HTERT RPE-1 (cell line): ENCODE data around the gene TLE2.
"Not testable (repeated sequence)": the region's sequence is repeated elsewhere in the genome, so short reads cannot be mapped to it uniquely, and the experiment has no call there.

Experiments
- in situ Hi-C: fragments of 300-500 bp; cut with MboI; formaldehyde crosslinking; loops from 4 replicates; pipeline ENCODE4 v1.14.3; 2020; ENCODE audit warnings: low sequenced_read_pairs

Gene TLE2

DNA sequence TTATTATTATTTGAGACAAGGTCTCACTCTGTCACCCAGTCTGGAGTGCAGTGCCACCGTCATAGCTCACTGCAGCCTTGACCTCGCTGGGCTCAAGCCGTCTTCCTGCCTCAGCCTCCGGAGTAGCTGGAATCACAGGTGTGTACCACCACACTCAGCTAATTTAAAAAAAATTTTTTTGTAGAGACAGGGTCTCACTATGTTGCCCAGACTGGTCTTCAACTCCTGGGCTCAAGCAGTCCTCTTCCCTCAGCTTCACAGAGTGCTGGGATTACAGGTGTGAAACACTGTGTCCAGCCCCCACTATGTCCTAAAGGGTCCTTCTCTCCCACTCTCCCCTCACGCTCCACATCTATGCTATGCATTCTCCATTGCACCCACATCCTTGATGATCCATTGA is 9.1 kb upstream of the TLE2 start:
- in situ Hi-C loops, result no loop called here

DNA sequence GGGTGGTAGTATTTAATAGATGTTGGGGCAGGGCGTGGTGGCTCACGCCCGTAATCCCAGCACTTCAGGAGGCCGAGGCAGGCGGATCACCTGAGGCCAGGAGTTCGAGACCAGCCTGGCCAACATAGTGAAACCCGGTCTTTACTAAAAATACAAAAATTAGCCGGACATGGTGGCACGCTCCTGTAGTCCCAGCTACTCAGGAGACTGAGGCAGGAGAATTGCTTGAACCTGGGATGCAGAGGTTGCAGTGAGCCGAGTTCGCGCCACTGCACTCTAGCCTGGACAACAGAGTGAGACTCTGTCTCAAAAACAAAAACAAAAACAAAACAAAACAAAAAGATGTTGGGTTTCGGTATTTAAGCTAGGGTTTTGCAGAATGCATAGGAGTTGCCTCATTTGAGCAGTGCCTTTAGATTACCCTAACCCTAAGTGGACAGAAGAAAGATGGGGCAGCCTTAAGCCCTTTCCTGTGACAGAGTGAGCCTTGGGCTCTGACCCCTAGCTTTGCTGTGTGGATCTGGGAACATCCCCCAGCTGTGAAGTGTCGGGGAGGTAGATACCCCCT is 8.0 kb upstream of the TLE2 start:
- in situ Hi-C loops, result not testable (repeated sequence)

DNA sequence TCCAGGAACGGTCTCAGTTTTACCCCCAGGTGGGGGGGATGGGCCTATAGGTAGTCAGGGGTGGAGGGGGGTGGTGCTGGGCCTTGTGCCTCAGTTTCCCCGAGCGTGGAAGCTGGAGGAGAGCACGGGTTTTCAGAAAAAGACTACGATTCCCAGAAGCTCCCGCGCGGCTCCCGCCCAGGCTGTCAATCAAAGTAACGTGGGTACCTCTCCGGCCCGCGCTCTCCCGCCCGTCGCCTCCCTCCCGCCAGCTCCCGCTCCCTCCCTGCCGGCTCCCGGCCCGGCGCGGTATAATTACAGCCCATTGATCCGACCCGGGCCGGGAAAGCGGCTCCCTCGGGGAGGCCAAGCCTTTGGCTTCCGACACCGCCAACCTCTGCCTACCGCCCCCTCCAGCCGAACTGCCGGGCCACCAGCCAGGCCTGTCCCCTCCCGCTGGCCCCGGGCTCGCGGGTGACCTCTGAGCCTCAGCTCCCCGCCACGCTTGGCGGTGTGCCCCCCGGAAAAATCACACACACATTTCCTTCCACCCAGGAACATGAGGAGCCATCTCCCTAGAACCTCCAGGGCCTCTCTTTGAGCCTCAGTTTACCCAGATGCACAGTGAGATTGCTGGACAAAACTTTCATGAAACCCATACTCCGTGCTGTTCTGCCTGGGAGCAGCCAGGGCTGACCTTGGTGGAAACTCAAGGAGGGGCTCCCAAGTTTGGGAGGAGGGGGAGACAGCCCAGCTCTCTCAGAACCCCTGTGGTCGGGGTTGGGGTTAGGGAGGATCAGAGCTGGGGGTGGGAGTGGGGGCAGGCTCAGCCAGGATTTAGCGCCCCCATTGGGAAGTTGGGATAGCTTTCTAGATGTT is 7.3 kb upstream of the TLE2 start:
- in situ Hi-C loops, result no loop called here

DNA sequence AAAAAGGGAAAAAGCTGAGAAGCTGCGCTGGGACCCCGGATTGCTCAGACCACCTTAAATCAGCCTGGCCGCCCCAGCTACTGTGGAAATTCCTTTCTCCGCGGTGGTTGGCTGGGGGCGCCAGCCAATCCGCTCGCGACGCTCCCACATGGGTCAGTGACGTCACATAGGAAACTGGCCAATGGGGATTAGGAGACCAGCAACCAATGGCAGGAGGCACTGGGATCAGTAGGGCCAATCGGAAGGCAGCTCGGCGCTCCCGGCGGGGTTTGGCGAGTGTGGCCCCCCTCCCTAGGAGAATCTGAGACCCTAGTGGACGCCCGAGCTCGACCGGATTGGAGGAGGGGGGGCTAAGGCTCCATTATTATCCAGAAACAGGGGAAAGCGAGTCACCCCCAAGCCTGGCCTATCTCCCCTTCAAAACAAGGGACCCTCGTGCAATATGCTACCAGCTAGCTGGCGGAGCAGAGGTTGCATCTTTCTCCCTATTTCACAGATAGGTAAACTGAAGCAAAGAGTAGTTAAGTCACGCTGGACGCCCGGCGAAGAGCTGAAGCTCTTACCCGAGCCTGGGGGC is 6.5 kb upstream of the TLE2 start:
- in situ Hi-C loops, result no loop called here

DNA sequence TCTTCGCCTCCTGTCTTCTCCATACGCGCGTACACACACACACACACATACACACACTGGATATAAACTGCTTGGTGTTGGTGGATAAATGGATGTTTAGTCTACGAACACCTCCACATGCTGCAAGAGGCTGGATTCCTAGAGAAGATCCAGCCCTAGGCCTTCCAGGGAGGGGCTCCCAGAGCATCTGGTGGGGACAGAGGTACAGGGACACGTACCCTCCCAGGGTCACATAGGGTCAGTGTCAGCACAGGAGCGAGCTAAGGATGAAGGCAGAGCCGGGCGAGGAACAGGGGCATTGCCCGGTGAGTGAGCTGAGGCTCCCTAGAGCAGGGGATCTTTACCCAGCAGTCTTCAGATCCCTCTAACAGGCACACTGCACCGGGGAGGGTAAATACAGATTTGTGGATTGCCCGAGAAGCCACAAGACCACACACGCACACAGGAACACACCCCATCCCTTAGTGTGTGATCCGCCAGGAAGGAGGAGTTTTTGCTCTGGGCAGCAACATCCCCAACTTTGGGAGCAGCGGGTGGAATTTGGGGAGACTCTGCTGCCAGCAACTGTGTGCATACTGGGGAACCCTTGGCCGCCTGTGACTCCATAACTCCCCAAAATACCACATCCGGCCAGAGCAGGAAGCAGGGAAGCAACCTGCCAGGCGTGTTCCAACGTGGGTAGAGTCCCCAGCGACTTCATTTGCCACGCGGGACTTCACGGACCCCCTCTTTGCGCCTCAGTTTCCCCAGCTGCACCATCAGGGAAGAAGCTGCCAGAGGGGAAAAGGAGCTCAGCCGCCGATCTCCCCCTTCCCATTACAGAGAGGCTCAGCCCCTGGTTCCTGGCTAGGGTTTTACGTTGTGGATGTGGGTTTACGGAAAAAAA is 5.8 kb upstream of the TLE2 start:
- in situ Hi-C loops, result no loop called here

DNA sequence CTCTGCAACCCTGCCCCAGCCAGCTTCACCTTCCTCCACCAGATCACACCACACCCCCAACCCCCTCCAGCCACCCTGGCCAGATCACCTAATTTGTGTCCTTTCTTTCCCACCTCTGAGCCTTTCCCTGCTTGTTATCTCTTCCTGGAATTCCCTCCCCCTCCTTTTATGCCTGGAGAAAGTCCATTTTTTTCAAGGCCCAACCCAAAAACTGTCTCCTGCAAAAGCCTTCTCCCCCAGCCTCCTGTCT is 5.3 kb upstream of the TLE2 start:
- in situ Hi-C loops, result no loop called here

DNA sequence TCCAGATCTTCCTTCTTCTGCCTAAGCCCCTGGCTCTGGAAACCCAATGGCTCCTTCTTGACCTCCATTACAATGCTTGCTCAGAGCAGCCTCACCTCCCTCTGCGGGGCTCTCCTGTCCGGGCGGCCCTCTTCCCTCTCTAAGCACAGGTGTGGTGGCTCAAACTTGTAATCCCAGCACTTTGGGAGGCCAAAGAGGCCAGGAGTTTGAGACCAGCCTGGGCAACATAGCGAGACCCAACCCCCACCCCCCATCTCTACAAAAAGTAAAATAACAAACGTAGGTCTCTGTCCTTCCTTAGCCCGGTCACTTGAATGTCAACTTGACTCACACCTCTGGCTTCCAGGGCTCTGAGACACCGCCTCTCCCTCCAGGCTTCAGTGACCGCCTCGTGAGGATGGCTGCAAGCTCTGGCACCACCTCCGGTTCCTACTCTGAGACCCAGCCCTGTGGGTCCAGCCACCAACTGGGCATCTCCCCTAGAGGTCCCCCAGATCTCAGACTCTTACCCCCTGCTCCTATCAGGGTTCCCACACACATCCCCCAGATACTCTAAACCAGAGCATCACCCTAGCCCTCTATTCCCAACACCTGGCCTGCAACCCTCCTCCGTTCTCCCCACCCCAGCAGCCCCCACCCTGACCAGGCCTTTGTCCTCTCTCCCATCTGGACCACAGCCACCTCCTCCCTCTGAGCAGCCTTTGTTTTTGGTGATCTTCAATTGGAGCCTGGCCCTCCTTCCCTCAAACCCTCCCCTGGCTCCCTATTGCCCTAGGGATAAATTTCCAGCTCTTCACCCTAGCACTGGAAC is 4.7 kb upstream of the TLE2 start:
- in situ Hi-C loops, result no loop called here

DNA sequence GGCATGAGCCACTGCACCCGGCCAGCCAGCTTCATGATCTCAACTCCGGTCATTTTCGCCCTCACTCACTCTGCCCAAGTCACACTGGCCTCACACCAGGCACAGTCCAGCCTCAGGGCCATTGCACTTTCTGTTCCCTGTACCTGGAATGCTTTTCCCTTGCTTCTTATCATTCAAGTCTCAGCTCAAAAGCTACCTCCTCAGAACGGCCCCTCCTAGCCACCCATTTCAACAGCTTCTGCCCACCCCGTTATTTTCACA is 2.5 kb upstream of the TLE2 start:
- in situ Hi-C loops, result no loop called here

DNA sequence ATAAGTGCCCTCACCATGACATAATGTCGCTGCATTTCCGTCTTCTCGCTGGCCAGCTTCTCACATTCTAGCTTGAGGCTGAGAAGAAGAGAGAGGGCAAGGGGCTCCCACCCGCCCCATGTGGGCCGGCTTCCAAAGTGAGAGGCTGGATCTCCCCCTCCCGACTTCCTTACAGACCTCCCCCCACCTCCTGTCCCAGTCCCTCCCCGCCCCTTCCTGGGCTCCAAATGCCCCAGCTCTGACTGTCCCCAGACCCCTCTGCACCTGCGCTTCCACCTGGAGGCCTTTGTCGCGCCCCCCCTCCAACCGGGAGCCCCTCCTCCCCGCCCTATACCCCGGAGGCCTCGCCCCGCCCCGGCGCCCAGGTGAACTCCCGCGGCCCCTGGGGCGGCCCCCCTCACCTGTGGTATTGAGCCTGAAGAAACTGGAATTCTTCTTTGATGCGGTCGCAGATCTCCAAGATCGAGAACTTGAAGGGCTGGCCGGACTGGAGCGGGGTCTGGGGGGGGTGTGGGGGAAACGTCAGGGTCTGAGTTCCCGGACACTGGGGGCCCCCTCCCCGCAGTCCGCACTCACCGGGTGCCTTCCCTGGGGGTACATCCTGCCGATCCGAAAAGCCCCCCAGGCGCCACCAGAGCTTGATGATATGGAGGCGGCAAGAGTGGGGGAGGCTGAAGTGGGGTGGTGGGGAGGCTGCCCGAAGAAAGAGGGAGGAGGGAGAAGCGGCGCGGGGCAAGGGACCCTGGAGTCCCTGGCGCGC is 595 bp downstream of the TLE2 start:
- in situ Hi-C loops, result no loop called here

DNA sequence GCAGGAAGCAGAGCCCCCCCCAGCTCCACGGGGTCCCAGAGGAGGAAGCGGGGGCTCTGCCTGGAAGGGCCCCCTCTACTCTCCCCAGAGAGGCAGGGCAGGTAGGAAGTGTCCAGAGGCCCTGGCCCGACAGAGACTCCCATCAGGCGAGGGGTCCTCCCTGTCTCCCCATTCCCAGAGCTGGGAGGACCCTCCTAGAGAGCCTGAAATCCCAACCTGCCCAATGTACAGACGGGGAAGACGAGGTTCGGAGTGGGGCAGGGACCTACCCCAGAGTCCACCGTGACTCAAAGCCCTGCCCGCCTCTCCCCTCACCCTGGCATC is 1.1 kb downstream of the TLE2 start:
- in situ Hi-C loops, result no loop called here

DNA sequence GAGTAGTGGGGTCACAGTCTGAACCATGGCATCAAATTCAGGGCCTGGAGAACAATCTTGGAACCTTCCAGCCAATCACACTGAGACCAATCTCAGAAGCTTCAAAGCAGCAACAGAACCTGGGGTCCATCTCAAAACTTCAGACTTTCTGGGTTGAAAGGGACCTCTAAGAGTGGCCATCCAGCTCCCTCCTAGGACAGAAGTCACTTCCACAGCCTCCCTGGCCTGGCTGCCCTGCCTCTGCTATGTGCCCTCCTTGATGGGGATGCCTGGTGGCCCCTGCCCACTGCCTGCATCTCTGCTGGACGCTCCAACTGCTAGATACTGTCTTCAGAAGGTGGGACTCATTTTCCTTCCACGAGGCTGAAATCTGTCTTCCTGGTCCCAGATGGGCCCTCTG is 1.8 kb downstream of the TLE2 start:
- in situ Hi-C loops, result no loop called here

DNA sequence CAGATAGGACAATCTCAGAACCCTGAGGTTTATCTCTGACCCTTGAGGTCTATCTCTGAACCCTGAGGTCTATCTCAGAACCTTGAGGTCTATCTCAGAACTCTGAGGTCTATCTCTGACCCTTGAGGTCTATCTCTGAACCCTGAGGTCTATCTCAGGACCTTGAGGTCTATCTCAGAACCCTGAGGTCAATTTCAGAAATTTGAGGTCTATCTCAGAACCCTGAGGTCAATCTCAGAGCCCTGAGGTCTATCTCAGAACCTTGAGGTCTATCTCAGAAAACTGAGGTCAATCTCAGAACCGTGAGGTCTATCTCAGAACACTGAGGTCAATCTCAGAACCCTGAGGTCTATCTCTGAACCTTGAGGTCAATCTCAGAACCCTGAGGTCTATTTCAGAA is 2.3 kb downstream of the TLE2 start:
- in situ Hi-C loops, result no loop called here

DNA sequence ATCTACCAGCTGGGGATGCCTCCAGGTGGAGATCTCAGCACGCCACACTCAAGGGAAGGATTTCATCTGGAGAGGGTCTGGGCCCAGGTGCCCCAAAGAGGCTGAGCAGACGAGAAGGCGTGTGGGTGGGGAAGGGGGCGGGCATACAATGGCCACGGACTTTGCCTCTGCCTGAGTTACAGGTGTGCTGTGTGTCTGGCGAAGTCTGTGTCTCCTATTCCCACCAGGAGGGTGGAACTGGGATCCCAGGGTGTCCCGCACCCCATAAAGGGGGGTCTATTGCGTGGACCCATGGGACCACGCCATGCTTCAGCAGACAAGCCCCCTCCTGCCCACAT is 3.6 kb downstream of the TLE2 start:
- in situ Hi-C loops, result no loop called here

DNA sequence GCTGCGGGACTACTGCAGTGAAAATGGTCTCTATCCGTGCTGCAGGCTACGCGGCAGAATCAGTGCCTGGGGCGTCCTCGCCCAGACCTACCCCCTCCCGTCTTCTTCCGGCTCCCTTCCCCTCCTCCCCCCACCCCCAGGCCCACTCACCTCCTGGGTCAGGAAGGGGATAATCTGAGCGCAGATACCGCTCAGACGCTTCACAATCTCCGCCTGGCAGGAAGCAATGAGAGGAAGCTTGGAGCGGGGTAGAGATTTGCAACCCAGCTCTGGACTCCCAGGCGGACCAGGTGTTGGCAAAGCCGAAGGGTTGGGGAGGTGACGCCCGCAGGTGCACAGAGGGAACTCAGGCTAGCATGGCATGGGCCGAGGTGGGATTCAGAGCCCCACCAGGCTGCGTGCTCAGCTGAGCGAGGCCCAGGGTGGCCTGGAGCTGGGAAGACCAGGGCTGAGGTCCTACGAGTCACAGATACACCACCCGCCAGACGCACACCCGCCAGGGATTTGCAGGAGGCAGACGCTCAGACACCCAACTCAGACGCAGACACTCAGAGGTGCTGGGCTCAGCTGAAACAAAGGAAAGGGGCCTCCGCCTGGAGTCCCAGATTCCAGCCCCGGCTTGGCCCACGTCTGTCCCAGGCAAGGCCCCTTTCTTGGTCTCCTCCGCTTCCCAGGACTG is 4.1 kb downstream of the TLE2 start:
- in situ Hi-C loops, result no loop called here

DNA sequence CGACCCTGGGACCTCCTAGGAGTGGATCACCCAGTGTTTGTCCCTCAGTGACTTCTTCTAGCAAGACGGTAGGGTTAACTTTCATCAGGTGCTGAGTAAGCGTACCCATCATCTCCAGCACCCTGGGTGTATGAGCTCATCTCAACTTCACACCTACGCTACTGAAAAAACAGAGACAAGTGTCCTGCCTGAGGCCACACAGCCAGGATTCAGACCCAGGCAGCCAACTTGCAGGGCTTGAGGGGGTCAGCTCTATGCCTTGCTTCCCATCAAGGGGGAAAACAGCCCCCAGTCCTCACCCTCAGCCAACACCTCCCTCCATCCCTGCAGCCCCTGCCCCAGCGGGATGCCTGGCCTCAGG is 4.6 kb downstream of the TLE2 start:
- in situ Hi-C loops, result no loop called here

DNA sequence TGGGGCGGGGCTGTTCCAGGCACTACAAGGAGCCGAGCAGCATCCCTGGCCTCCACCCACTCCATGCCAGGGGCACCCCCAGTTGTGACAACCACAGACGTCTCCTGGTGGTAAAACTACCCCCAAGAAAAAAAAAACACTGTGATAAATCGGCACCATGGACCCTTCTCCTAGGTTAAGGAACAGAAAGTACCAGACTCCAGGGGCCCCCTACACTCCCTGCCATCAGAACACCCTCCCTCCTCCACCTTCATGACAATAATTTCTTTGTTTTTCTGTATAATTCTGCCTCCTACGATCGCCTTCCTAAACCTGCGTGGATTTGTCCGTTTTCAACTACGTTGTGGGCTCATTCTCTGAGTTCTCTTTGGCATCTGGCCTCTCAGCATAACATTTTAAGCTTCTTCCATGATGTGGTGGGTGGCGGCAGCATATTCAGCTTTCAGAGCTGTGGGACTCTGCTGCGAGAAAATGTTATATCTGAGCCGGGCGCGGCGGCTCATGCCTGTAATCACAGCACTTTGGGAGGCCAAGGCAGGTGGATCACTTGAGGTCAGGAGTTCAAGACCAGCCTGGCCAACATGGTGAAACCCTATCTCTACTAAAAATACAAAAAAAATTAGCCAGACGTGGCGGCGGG is 8.6 kb downstream of the TLE2 start:
- in situ Hi-C loops, result no loop called here

DNA sequence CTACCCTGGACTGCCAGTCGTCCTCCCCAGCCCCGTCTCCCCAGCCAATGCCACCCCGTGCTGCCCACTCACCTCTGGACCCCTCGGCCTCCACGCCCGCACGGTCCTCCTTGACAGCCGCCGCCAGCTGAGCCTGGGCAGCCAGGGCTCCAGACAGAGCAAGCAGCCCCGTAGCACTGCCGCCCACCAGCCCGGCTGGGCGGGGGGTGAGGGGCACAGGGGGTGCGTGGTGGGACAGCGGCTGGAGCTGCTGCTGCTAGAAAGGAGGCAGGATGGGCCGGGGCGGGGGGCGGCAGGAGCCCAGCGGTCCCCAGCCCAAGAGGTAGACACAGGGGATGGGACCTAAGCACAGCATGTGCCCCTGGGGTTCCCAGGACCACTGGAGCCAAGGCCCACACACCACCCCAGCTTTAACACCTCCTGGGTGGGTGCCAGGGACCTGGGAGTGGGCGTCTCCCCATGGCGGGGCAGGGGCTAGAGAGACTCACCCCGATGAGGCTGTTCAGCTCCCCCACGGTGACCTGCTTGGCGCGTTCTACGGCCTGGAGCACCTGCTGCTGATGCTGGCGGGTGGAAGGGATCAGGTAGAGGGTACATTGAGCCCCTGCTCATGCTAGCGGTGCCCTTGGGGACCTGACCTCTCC is 9.7 kb downstream of the TLE2 start:
- in situ Hi-C loops, result no loop called here

DNA sequence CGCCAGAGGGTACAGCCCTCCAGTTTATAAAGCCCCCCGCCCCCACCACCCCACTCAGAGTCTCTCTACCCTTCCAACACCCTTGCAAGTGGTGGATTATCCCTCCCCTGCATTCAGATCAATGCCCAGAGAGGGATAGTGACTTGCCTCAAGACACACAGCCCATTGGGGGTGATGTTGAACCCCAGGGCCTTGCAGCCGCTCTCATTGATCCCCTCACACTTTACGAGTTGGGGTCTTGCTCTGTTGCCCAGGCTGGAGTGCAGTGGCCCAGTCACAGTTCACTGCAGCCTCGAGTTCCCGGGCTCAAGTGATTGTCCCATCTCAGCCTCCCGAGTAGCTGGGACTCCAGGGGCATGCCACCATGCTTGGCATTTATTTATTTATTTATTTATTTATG is 11.2 kb downstream of the TLE2 start:
- in situ Hi-C loops, result no loop called here
